ENCODE results near the gene NAGPA. TPM values are rescaled to one million over a fixed set of nuclear protein-coding genes. Genes with fewer than 3 reads are reported as not detected.

The NAGPA gene
- total RNA-seq, 1 experiment from 2014 or later: 12.5 TPM

DNA sequence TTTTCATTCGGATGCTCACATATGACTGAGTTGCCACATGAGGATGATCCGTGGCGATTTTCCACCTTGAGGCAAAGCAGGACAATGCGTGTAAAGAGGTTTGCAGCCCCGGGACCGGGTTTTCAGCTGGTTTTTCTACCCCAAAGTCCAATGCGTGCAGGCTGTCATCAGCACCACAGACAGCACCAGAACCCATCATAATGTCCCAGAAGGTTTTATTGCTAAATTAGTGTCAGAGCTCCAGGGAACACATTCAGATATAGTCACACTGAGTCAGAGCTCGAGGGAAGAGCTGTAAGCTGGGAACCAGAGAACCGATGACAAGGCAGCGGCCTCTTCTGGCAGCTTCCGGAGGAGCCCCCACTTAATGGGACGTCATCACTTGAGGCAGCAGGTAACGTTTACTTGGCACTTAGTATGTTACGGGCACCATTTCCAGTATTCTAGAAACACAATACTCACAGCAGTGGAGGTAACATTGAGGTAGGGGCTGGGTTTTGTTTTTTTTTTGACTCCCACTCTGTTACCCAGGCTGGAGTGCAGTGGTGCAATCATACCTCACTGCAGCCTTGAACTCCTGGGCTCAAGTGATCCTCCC, 8.9 kb upstream of the NAGPA start (continued):
- TF ChIP-seq ZNF416 (CRISPR knock-in tag; IDR thresholded peaks at IDR 0.05): no peak
- TF ChIP-seq, protein P1, sequence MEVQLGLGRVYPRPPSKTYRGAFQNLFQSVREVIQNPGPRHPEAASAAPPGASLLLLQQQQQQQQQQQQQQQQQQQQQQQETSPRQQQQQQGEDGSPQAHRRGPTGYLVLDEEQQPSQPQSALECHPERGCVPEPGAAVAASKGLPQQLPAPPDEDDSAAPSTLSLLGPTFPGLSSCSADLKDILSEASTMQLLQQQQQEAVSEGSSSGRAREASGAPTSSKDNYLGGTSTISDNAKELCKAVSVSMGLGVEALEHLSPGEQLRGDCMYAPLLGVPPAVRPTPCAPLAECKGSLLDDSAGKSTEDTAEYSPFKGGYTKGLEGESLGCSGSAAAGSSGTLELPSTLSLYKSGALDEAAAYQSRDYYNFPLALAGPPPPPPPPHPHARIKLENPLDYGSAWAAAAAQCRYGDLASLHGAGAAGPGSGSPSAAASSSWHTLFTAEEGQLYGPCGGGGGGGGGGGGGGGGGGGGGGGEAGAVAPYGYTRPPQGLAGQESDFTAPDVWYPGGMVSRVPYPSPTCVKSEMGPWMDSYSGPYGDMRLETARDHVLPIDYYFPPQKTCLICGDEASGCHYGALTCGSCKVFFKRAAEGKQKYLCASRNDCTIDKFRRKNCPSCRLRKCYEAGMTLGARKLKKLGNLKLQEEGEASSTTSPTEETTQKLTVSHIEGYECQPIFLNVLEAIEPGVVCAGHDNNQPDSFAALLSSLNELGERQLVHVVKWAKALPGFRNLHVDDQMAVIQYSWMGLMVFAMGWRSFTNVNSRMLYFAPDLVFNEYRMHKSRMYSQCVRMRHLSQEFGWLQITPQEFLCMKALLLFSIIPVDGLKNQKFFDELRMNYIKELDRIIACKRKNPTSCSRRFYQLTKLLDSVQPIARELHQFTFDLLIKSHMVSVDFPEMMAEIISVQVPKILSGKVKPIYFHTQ (CRISPR knock-in tag; IDR thresholded peaks at IDR 0.05): no peak

DNA sequence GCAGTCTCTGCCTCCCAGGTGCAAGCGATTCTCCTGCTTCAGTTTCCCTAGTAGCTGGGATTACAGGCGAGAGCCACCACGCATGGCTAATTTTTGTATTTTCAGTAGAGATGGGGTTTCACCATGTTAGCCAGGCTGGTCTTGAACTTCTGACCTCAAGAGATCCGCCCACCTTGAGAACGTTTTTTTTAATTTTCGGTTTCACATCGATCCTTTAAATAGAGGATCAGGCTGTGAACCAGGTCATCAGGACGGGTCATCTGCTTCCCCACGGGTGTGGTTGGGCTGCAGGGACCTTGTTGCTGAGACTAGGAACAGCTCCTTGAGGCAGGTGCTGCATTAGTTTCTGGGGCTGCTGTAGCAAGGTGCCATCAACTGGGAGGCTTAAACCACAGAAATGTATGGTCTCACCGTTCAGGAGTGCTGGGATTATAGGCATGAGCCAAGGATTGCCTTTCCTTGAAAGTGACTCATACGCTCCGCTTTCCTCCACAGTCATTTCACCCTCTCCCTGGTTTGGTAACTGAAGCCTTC, 7.9 kb upstream of the NAGPA start:
- Mint-ChIP-seq H3K36me3 (no peaks in the 10 kb centered on the region), H3K27ac (no peak overlapping the region), H3K9me3 (no peaks in the 10 kb centered on the region), H3K4me3 (no peak overlapping the region), H3K27me3 (ENCODE audit: low read depth) (peaks cover 10% of the 10 kb centered on the region), H3K4me1 (peaks cover 10% of the 10 kb centered on the region)
- POLR2A ChIA-PET: no interaction called here
- ATAC-seq (no peak), DNase-seq (ENCODE audit: low spot score) (no peak)
- TF ChIP-seq NR1H2 (CRISPR knock-in tag; IDR thresholded peaks at IDR 0.05) (no peak), CREB1 (CRISPR knock-in tag; IDR thresholded peaks at IDR 0.05) (no peak), HMGA2 (CRISPR knock-in tag; IDR thresholded peaks at IDR 0.05) (no peak), IRF2 (CRISPR knock-in tag; IDR thresholded peaks at IDR 0.05; ENCODE audit: borderline replicate concordance, low read depth) (no peak), GTF2I (CRISPR knock-in tag; conservative IDR thresholded peaks at IDR 0.05) (no peak), FOXJ3 (CRISPR knock-in tag; IDR thresholded peaks at IDR 0.05; ENCODE audit: borderline replicate concordance) (no peak), TP53 (CRISPR knock-in tag; IDR thresholded peaks at IDR 0.05) (no peak), ZNF121 (CRISPR knock-in tag; IDR thresholded peaks at IDR 0.05) (no peak)
- TF ChIP-seq, protein P2, sequence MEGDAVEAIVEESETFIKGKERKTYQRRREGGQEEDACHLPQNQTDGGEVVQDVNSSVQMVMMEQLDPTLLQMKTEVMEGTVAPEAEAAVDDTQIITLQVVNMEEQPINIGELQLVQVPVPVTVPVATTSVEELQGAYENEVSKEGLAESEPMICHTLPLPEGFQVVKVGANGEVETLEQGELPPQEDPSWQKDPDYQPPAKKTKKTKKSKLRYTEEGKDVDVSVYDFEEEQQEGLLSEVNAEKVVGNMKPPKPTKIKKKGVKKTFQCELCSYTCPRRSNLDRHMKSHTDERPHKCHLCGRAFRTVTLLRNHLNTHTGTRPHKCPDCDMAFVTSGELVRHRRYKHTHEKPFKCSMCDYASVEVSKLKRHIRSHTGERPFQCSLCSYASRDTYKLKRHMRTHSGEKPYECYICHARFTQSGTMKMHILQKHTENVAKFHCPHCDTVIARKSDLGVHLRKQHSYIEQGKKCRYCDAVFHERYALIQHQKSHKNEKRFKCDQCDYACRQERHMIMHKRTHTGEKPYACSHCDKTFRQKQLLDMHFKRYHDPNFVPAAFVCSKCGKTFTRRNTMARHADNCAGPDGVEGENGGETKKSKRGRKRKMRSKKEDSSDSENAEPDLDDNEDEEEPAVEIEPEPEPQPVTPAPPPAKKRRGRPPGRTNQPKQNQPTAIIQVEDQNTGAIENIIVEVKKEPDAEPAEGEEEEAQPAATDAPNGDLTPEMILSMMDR (IDR thresholded peaks at IDR 0.05): no peak
- TF ChIP-seq, protein P3, sequence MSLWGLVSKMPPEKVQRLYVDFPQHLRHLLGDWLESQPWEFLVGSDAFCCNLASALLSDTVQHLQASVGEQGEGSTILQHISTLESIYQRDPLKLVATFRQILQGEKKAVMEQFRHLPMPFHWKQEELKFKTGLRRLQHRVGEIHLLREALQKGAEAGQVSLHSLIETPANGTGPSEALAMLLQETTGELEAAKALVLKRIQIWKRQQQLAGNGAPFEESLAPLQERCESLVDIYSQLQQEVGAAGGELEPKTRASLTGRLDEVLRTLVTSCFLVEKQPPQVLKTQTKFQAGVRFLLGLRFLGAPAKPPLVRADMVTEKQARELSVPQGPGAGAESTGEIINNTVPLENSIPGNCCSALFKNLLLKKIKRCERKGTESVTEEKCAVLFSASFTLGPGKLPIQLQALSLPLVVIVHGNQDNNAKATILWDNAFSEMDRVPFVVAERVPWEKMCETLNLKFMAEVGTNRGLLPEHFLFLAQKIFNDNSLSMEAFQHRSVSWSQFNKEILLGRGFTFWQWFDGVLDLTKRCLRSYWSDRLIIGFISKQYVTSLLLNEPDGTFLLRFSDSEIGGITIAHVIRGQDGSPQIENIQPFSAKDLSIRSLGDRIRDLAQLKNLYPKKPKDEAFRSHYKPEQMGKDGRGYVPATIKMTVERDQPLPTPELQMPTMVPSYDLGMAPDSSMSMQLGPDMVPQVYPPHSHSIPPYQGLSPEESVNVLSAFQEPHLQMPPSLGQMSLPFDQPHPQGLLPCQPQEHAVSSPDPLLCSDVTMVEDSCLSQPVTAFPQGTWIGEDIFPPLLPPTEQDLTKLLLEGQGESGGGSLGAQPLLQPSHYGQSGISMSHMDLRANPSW (CRISPR knock-in tag; conservative IDR thresholded peaks at IDR 0.05; ENCODE audit: low read depth): no peak
- TF ChIP-seq, protein P1 (CRISPR knock-in tag; IDR thresholded peaks at IDR 0.05): no peak
- TF ChIP-seq, protein P4, sequence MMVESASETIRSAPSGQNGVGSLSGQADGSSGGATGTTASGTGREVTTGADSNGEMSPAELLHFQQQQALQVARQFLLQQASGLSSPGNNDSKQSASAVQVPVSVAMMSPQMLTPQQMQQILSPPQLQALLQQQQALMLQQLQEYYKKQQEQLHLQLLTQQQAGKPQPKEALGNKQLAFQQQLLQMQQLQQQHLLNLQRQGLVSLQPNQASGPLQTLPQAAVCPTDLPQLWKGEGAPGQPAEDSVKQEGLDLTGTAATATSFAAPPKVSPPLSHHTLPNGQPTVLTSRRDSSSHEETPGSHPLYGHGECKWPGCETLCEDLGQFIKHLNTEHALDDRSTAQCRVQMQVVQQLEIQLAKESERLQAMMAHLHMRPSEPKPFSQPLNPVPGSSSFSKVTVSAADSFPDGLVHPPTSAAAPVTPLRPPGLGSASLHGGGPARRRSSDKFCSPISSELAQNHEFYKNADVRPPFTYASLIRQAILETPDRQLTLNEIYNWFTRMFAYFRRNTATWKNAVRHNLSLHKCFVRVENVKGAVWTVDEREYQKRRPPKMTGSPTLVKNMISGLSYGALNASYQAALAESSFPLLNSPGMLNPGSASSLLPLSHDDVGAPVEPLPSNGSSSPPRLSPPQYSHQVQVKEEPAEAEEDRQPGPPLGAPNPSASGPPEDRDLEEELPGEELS (CRISPR knock-in tag; IDR thresholded peaks at IDR 0.05): no peak
- TF ChIP-seq, protein P5, sequence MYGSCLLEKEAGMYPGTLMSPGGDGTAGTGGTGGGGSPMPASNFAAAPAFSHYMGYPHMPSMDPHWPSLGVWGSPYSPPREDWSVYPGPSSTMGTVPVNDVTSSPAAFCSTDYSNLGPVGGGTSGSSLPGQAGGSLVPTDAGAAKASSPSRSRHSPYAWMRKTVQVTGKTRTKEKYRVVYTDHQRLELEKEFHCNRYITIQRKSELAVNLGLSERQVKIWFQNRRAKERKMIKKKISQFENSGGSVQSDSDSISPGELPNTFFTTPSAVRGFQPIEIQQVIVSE (CRISPR knock-in tag; IDR thresholded peaks at IDR 0.05; ENCODE audit: borderline replicate concordance): no peak
- TF ChIP-seq, protein P6, sequence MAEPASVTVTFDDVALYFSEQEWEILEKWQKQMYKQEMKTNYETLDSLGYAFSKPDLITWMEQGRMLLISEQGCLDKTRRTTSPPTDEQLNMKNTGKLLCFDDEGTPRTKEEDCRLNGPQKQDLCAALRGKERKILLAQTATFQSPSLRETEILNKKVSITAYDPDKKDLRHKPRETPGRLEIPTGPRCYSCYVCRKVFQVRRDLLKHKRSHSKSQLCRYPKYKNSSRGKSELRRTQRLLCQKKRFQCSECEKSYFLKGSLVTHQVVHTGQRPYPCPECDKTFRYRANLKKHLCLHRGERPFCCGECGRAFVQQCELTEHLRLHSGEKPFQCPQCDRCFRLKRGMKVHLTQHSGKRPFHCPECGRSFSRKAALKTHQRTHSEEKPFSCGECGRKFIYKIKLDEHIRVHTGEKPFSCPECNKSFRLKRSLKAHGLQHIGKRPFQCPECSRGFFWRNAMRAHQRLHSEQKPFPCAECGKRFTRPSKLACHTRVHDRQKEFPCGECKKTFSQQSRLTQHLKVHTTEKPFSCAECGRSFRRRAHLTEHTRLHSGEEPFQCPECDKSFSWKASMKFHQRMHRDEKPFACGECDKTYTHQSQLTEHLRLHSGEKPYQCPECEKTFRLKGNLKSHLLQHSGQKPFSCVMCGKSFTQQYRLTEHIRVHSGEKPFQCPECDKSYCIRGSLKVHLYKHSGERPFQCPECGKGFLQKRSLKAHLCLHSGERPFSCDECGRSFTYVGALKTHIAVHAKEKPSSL (CRISPR knock-in tag; conservative IDR thresholded peaks at IDR 0.05): no peak
- TF ChIP-seq, protein P7, sequence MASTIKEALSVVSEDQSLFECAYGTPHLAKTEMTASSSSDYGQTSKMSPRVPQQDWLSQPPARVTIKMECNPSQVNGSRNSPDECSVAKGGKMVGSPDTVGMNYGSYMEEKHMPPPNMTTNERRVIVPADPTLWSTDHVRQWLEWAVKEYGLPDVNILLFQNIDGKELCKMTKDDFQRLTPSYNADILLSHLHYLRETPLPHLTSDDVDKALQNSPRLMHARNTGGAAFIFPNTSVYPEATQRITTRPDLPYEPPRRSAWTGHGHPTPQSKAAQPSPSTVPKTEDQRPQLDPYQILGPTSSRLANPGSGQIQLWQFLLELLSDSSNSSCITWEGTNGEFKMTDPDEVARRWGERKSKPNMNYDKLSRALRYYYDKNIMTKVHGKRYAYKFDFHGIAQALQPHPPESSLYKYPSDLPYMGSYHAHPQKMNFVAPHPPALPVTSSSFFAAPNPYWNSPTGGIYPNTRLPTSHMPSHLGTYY (CRISPR knock-in tag; IDR thresholded peaks at IDR 0.05): no peak
- CTCF ChIA-PET: interaction anchor here (0.6 to 2.5 kb wide), 3 partner anchors 15 to 17 kb away, joined by 3 to 10 read pairs (median 6); no protein-coding TSS in a partner anchor

Data from WTC11 (cell line).